Measurements from ENCODE around the gene PTPN18. TPM values are rescaled to one million over a fixed set of nuclear protein-coding genes. Genes with fewer than 3 reads are reported as not detected.

Gene PTPN18
- 21.0 and 24.4 TPM in 2 replicates for polyA plus RNA-seq (2011; rRNA removed)
- polyA minus RNA-seq (2011; rRNA and poly(A)+ RNA removed): 15.8 and 19.4 TPM in 2 replicates

- CTCF ChIA-PET: interaction anchor here (0.6 to 3.1 kb wide), 6 partner anchors 11 to 25 kb away, joined by 3 to 16 read pairs (median 4); partner anchors contain the start of gene IMP4
Observed at GRCh38 chr2:130355578-130356431, at the start of gene PTPN18. Gene PTPN18 (plus strand): TSS chr2:130356056. CDS start chr2:130356108, 52 bp downstream.

GRCh38 chr2:130307850-130308249 is 48.0 kb upstream of the PTPN18 start:
- Histone ChIP-seq H3K4me3 (ENCODE audit: low read depth, low read length) (no peak overlapping the region), H3K27me3 (ENCODE audit: control insufficient read depth, insufficient read depth, low read length) (0 out of 2 replicates have a peak, but pooled peaks cover 2% of the 10 kb centered on the region), H3K36me3 (ENCODE audit: control insufficient read depth, insufficient read depth, low read length) (no peaks in the 10 kb centered on the region)
- ChIA-PET CTCF (no interaction called here), POLR2A (no interaction called here)
- DNase-seq (ENCODE audit: low read depth): no peak
- no peak for TF ChIP-seq CTCF (IDR thresholded peaks at IDR 0.05; ENCODE audit: insufficient read depth, low read depth, low read length)

More at GRCh38 chr2:130355578-130356431, at the start of gene PTPN18:
- peak; percentile 35 for TF ChIP-seq CTCF (IDR thresholded peaks at IDR 0.05; ENCODE audit: insufficient read depth, low read depth, low read length)
- Histone ChIP-seq H3K4me3 (ENCODE audit: low read depth, low read length) (peak within 1 kb of the TSS; percentile 83), H3K36me3 (ENCODE audit: control insufficient read depth, insufficient read depth, low read length) (no peaks in the 10 kb centered on the region), H3K27me3 (ENCODE audit: control insufficient read depth, insufficient read depth, low read length) (no peaks in the 10 kb centered on the region)
- POLR2A ChIA-PET: interaction anchor here (1.5 kb wide), 1 partner anchor 13 kb away, joined by 13 read pairs; the partner anchor contains the start of gene IMP4
- DNase-seq (ENCODE audit: low read depth): peak; percentile 56

GRCh38 chr2:130310881-130311280 is 45.0 kb upstream of the PTPN18 start:
- Histone ChIP-seq H3K27me3 (ENCODE audit: control insufficient read depth, insufficient read depth, low read length) (0 out of 2 replicates have a peak, but pooled peaks cover 2% of the 10 kb centered on the region), H3K4me3 (ENCODE audit: low read depth, low read length) (no peak overlapping the region), H3K36me3 (ENCODE audit: control insufficient read depth, insufficient read depth, low read length) (no peaks in the 10 kb centered on the region)
- no peak for DNase-seq (ENCODE audit: low read depth)
- ChIA-PET POLR2A (no interaction called here), CTCF (no interaction called here)
- no peak for TF ChIP-seq CTCF (IDR thresholded peaks at IDR 0.05; ENCODE audit: insufficient read depth, low read depth, low read length)

GRCh38 chr2:130313812-130314334 is 42.0 kb upstream of the PTPN18 start:
- H3K36me3 ChIP-seq (ENCODE audit: control insufficient read depth, insufficient read depth, low read length): no peaks in the 10 kb centered on the region
- no peak for TF ChIP-seq CTCF (IDR thresholded peaks at IDR 0.05; ENCODE audit: insufficient read depth, low read depth, low read length)
- no peak overlapping the region for H3K4me3 ChIP-seq (ENCODE audit: low read depth, low read length)
- no peaks in the 10 kb centered on the region for H3K27me3 ChIP-seq (ENCODE audit: control insufficient read depth, insufficient read depth, low read length)
- POLR2A ChIA-PET: no interaction called here
- CTCF ChIA-PET: no interaction called here
- DNase-seq (ENCODE audit: low read depth): no peak

- H3K27me3 ChIP-seq (ENCODE audit: control insufficient read depth, insufficient read depth, low read length): no peaks in the 10 kb centered on the region
- H3K4me3 ChIP-seq (ENCODE audit: low read depth, low read length): no peak overlapping the region
- H3K36me3 ChIP-seq (ENCODE audit: control insufficient read depth, insufficient read depth, low read length): no peaks in the 10 kb centered on the region
- ChIA-PET POLR2A (no interaction called here), CTCF (no interaction called here)
- no peak for TF ChIP-seq CTCF (IDR thresholded peaks at IDR 0.05; ENCODE audit: insufficient read depth, low read depth, low read length)
- no peak for DNase-seq (ENCODE audit: low read depth)
Observed at GRCh38 chr2:130314377-130314776, 41.5 kb upstream of the PTPN18 start.
